ENCODE results near the gene BAIAP2. TPM values are rescaled to one million over a fixed set of nuclear protein-coding genes. Genes with fewer than 3 reads are reported as not detected.

The BAIAP2 gene
- total RNA-seq, 1 experiment from 2014 or later = 58.0 TPM

DNA sequence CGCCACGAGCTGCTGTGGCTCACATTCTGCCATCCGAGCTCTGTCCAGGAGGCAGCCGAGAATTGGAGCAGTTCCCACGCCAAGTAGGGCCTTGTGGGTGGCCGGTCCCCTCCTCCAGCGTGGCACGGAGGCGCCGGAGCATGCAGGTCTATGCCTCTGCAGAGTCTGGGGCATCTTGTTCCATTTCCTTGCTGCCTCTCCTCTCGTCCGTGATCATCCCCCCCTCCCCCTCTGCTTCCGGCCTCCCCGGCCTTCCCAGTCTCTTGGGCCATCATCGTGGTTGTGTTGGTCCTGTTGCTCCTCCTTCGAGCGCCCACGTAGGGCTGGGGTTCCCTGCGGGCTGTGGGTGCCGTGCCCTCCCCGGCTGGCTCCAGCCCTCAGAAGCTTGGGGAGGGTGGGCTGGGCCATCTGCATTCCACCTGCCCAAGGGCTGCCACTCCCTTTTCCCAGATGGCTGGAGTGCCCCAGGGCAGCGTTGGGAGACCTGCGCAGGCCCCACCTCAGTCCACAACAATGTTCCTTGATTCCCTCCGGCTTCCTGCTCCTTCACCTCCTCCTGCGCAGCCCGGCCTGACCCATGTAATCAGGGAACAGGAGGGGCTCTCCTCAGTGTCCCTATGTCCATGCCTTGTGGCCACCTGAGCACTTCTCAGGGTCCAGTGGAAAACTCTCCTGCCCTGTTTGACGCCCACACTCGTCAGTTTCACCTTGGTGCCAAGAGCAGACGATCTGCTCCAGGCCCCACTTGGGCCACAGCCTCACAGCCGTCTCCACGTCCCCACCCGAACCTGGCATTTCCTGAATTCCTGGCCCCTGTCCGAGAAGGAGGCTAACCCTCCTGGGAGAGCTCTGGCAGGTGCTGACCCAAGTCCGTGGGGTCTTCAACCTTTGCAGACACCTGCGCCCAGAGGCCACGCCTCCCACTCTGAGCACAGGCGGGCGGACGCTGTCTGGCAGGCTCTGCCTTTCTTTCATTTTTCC, 37.1 kb downstream of the BAIAP2 start:
- peaks cover 34% of the 10 kb centered on the region for H3K36me3 Mint-ChIP-seq (ENCODE audit: insufficient read depth, unreplicated experiment)
- peak; percentile 60 for DNase-seq
- intact Hi-C loops (cut with micrococcal nuclease; ENCODE audit: unreplicated experiment) = no loop called here
- H3K4me3 Mint-ChIP-seq (ENCODE audit: low read depth, unreplicated experiment) = peak overlapping the region; percentile 58
- no peaks in the 10 kb centered on the region for H3K27me3 Mint-ChIP-seq (ENCODE audit: unreplicated experiment)
- H3K4me1 Mint-ChIP-seq (ENCODE audit: low read depth, unreplicated experiment) = peaks cover 13% of the 10 kb centered on the region
- H3K9me3 Mint-ChIP-seq (ENCODE audit: low read depth, unreplicated experiment) = no peaks in the 10 kb centered on the region
- CTCF ChIA-PET = interaction anchor here (0.6 to 0.7 kb wide), 2 partner anchors 14 to 22 kb away, joined by 3 read pairs; no protein-coding TSS in a partner anchor
- TF ChIP-seq, protein P1, sequence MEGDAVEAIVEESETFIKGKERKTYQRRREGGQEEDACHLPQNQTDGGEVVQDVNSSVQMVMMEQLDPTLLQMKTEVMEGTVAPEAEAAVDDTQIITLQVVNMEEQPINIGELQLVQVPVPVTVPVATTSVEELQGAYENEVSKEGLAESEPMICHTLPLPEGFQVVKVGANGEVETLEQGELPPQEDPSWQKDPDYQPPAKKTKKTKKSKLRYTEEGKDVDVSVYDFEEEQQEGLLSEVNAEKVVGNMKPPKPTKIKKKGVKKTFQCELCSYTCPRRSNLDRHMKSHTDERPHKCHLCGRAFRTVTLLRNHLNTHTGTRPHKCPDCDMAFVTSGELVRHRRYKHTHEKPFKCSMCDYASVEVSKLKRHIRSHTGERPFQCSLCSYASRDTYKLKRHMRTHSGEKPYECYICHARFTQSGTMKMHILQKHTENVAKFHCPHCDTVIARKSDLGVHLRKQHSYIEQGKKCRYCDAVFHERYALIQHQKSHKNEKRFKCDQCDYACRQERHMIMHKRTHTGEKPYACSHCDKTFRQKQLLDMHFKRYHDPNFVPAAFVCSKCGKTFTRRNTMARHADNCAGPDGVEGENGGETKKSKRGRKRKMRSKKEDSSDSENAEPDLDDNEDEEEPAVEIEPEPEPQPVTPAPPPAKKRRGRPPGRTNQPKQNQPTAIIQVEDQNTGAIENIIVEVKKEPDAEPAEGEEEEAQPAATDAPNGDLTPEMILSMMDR (IDR thresholded peaks at IDR 0.05; ENCODE audit: unreplicated experiment) = no peak
- no TSS peak for BruUV-seq (replicated peaks)
- H3K27ac Mint-ChIP-seq (ENCODE audit: unreplicated experiment) = peak overlapping the region; percentile 51

DNA sequence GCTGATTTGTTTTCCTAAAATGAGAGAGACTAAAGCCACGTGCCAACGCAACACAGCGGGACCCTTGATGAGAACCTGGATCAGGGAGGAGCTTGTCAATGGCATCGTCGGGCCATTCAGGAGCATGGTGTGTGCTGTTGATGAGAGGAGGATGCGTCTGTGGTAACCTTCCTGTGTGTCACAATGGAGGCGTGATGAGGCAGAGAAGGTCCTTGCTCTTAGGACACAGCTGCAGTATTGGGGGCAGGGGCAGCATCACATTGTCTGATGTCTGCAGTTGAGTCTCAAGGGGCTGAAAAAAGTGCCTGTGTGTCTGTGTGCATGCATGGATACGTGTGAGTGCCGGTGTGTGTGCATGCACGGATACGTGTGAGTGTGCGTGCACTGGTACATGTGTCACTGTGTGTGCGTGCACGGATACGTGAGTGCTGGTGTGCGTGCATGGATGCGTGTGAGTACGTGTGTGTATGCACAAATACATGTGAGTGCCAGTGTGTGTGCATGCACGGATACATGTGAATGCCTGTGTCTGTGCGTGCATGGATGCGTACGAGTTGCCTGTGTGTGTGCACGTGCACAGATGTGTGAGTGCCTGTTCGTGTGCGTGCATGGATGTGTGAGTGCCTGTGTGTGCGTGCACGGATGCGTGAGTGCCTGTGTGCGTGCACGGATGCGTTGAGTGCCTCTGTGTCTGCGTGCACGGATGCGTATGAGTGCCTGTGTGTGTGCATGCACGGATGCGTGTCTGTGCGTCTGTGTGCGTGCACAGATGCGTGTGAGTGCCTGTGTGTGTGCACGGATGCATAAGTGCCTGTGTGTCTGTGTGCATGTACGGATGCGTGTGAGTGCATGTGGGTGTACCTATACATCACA, 39.3 kb downstream of the BAIAP2 start:
- no peak overlapping the region for H3K27ac Mint-ChIP-seq (ENCODE audit: unreplicated experiment)
- DNase-seq = no peak
- no peaks in the 10 kb centered on the region for H3K9me3 Mint-ChIP-seq (ENCODE audit: low read depth, unreplicated experiment)
- no peaks in the 10 kb centered on the region for H3K27me3 Mint-ChIP-seq (ENCODE audit: unreplicated experiment)
- H3K4me3 Mint-ChIP-seq (ENCODE audit: low read depth, unreplicated experiment) = no peak overlapping the region
- peaks cover 34% of the 10 kb centered on the region for H3K36me3 Mint-ChIP-seq (ENCODE audit: insufficient read depth, unreplicated experiment)
- TF ChIP-seq, protein P1 (IDR thresholded peaks at IDR 0.05; ENCODE audit: unreplicated experiment) = no peak
- intact Hi-C loops (cut with micrococcal nuclease; ENCODE audit: unreplicated experiment) = no loop called here
- peaks cover 13% of the 10 kb centered on the region for H3K4me1 Mint-ChIP-seq (ENCODE audit: low read depth, unreplicated experiment)
- CTCF ChIA-PET = no interaction called here
- BruUV-seq (replicated peaks) = no TSS peak

DNA sequence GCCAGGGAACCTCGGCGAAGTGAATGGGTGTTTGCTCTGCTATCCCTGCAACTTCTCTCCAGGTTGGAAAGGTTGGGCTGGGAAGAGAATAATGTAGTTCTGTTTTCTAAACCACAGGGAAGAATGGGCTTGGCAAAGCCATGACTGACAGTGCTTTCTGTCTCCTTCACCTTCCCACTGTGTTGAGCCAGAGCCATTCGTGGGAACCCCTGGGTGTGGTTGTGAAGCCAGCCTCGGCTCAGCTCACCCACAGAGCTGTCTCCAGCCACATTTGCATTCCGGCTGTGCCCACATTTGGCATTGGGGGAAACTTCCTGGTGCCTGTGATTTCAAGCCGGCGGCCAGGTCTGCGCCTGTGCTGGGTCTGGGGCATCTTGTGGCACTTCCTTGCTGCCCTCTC, 39.9 kb downstream of the BAIAP2 start:
- TF ChIP-seq, protein P1 (IDR thresholded peaks at IDR 0.05; ENCODE audit: unreplicated experiment) = no peak
- CTCF ChIA-PET = no interaction called here
- BruUV-seq (replicated peaks) = no TSS peak
- DNase-seq = no peak
- Mint-ChIP-seq H3K4me1 (ENCODE audit: low read depth, unreplicated experiment) (peaks cover 13% of the 10 kb centered on the region), H3K9me3 (ENCODE audit: low read depth, unreplicated experiment) (no peaks in the 10 kb centered on the region), H3K36me3 (ENCODE audit: insufficient read depth, unreplicated experiment) (peaks cover 32% of the 10 kb centered on the region), H3K27ac (ENCODE audit: unreplicated experiment) (no peak overlapping the region), H3K4me3 (ENCODE audit: low read depth, unreplicated experiment) (no peak overlapping the region), H3K27me3 (ENCODE audit: unreplicated experiment) (no peaks in the 10 kb centered on the region)
- intact Hi-C loops (cut with micrococcal nuclease; ENCODE audit: unreplicated experiment) = no loop called here

DNA sequence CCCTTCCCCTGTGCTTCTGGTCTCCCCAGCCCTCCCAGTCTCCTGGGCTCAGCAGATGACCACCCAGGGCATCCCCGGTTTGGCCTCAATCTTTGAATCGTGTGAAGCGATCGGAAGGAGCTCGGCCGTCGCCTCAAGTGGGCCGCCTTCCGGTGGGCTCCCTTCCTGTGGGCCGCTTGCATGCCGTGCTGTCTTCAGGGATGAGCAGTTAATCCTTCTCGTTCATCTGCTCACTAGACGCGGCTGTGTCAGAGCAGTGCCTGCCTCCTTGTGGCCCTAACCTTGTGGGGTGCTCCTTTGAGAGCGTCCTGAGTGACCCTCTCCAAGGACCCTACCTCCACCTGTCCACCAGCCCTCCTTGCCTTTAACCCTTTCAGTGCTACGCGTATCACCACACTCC, 40.4 kb downstream of the BAIAP2 start:
- Mint-ChIP-seq H3K9me3 (ENCODE audit: low read depth, unreplicated experiment) (no peaks in the 10 kb centered on the region), H3K4me1 (ENCODE audit: low read depth, unreplicated experiment) (peaks cover 13% of the 10 kb centered on the region), H3K27me3 (ENCODE audit: unreplicated experiment) (no peaks in the 10 kb centered on the region), H3K27ac (ENCODE audit: unreplicated experiment) (peak overlapping the region; percentile 64), H3K36me3 (ENCODE audit: insufficient read depth, unreplicated experiment) (peaks cover 30% of the 10 kb centered on the region), H3K4me3 (ENCODE audit: low read depth, unreplicated experiment) (no peak overlapping the region)
- intact Hi-C loops (cut with micrococcal nuclease; ENCODE audit: unreplicated experiment) = no loop called here
- BruUV-seq (replicated peaks) = no TSS peak
- DNase-seq = no peak
- TF ChIP-seq, protein P1 (IDR thresholded peaks at IDR 0.05; ENCODE audit: unreplicated experiment) = no peak
- CTCF ChIA-PET = interaction anchor here (0.5 kb wide), 1 partner anchor 22 kb away, joined by 4 read pairs; no protein-coding TSS in a partner anchor
